Activated T-cell treated with anti-CD3 and anti-CD28 coated beads for 1 hour (primary cell): Measurements from ENCODE around the gene PRKCB.
"Not testable (repeated sequence)": the region's sequence is repeated elsewhere in the genome, so short reads cannot be mapped to it uniquely, and the experiment has no call there.

ENCODE experiments used
- DNase-seq: peaks from one replicate; pipeline ENCODE4 v3.0.0-alpha.2; 2020; ENCODE audit warnings: low read depth

The PRKCB gene

GRCh38 chr16:24174957-24175356, 339.2 kb downstream of the PRKCB start:
- no peak for DNase-seq

GRCh38 chr16:24178496-24178895, 342.7 kb downstream of the PRKCB start:
- no peak for DNase-seq

- DNase-seq, result no peak
Observed at GRCh38 chr16:24180451-24180850, 344.7 kb downstream of the PRKCB start.

DNA sequence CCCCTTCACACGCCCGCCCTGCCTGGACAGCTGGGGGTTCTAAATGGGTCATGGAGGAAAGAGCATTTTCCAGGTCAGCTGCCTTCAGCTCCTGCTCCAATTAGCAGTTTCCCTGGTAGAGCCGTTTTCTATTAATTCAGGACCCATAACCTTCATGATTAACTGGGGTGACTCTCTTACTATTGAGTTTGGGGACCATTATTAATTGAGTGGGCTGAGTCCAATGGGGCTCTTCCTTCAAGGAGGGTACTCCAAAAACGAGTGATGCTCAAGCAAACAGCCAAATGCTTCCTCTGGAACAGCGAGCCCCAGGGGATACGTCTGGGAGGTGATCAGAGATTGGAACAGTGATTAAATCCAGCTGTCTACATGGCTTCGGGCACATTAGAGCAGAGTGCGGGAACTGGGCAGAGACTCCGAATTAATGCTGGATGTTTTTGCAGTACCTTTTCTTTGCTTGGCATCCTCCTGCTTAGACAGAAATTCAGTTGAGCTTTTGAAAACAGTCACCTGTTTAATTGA, 352.3 kb downstream of the PRKCB start:
- no peak for DNase-seq

GRCh38 chr16:24188751-24189318, 353.1 kb downstream of the PRKCB start:
- no peak for DNase-seq

DNA sequence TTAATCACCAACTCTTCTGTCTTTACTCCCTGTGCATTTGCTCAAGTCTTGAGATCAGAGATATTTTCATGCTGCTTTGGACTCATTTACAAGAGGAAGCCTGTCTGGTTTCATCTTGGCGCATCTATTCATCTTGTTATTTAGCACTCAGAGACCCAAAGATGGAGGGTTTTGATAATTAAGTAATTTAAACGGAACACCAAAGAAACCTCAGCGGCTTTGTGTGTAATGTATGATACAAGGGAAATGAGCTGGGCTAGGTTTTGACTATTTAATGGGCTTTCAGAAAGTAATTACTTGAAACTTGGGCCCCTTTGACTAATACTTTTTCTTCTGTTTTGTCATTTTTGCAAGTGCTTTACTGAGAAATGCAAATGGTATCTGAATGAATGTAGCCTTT, 354.2 kb downstream of the PRKCB start:
- DNase-seq, result no peak

GRCh38 chr16:24191876-24192402, 356.2 kb downstream of the PRKCB start:
- no peak for DNase-seq

DNA sequence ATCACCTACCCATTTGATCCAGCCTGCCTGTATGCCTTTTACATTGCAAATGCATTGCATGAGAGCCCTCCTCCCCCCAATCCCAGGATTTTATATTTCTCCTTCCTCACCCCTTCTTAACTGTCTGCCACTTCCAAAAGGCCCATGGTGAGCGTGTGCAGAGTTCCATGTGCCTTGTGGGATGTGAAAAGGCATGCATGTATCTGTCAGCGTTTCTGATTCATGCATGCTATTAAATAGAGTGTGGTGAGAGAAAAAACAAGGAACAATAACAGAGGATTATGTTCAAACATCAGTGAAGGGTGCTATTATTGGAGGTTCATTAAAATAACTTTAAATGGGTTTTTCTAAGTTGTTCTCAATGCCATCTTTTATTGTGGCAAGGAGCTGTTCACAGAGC, 359.4 kb downstream of the PRKCB start:
- DNase-seq, result no peak

- DNase-seq, result no peak
Observed at GRCh38 chr16:24198807-24199533, 363.2 kb downstream of the PRKCB start.

- DNase-seq, result no peak
Observed at GRCh38 chr16:24203675-24204074, 367.9 kb downstream of the PRKCB start.

- DNase-seq, result no peak
Observed at GRCh38 chr16:24204150-24204665, 368.4 kb downstream of the PRKCB start.

GRCh38 chr16:24206926-24207325, 371.1 kb downstream of the PRKCB start:
- no peak for DNase-seq

DNA sequence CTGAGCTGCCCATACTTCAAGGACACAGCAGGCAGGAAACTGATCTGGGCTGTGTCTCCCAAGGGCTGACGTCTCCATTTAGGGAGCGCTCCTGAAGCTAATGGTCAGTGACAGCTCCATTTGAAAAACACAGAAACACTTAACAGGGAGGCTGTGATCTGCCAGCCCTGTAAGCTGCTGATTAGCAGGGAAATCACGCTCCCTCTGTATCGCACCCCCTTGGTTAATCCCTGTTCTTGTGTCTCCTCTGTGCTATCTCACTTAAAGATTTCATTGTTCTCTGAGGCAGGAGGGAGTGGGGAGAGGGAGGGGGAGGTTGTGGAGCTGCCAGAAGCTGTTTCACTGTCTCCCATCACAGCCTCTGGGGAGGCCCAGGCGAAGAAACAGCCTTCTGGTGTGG, 372.9 kb downstream of the PRKCB start:
- DNase-seq, result no peak

- DNase-seq, result no peak
Observed at GRCh38 chr16:24214992-24215391, 379.2 kb downstream of the PRKCB start.

GRCh38 chr16:24216961-24217360, 381.2 kb downstream of the PRKCB start:
- no peak for DNase-seq

- no peak for DNase-seq
Observed at GRCh38 chr16:24217461-24217860, 381.7 kb downstream of the PRKCB start.

- DNase-seq, result no peak
Observed at GRCh38 chr16:24218299-24218698, 382.5 kb downstream of the PRKCB start.

DNA sequence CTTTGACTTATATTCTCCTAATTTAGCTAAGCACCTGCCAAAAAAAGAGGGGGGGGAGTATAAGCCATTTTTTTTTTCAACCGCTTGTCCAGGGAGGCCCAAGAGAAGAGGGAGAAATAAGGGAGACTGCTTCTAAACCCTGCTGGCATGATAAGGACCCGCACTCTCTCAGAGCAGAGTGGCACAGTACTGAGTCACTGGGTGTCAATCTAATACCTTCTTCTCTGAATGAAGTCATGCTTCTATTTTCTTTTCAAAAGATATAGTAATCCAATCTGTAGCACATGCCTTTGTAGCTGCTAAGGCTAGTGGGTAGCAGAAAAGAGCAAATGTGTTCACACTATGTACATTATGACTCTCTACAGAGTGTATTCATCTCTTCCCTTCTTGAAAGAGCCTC, 385.4 kb downstream of the PRKCB start:
- DNase-seq, result no peak

GRCh38 chr16:24228514-24228913, 392.7 kb downstream of the PRKCB start:
- no peak for DNase-seq

DNA sequence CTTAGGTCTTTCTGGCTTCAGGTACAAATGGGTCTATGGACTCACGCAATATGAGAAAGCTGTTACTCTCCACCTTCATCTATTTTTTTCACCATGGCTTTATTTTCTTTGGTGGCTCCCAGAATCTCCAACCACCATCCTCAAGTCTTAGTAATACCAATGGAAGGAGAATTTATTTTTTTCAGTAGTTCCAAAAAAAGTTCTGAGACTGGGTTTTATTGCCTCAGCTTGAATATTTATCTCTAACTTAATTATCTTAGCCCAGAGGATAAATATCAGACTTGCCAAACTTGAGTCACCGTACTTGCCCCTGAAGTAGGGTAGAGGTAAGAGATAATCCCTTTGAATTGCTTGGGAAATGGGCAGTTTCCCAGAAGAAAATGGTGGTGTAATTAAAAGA, 397.2 kb downstream of the PRKCB start:
- DNase-seq, result no peak

DNA sequence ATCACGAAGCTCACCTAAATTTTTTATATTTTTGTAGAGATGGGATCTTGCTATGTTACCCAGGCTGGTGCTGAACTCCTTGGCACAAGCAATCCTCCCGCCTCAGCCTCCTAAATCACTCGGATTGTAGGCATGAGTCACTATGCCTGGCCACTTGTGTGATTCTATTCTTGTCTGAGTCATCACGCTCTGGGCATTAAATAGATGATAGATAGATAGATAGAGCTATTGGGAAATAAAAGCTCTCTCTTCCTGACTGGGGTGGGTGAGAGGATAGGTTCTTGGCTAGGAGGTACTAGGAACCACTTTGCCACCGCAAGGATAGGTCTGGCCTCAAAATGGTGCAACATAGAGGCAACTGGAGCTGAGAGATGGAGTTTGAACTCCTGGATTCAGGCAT, 399.0 kb downstream of the PRKCB start:
- DNase-seq, result no peak

GRCh38 chr16:24235806-24236205, 400.0 kb downstream of the PRKCB start:
- DNase-seq, result no peak

GRCh38 chr16:24238846-24239245, 403.1 kb downstream of the PRKCB start:
- not testable (repeated sequence) for DNase-seq
